ENCODE measurements around the gene TENT4A. TPM values are rescaled to one million over a fixed set of nuclear protein-coding genes. Genes with fewer than 3 reads are reported as not detected.

Gene TENT4A
- total RNA-seq, 6 donors from 2014 or later: 19.7 to 44.0 (median 27.3) TPM

GRCh38 chr5:6736524-6737042, 23.4 kb downstream of the TENT4A start:
- Histone ChIP-seq H3K4me3 (no peak overlapping the region), H3K27me3 (no peaks in the 10 kb centered on the region), H3K9me3 (no peaks in the 10 kb centered on the region), H3K27ac (peak overlapping the region in 3 of 4 donors; percentile 4 to 50 (median 42)), H3K36me3 (peaks cover 0 to 44% (median 28%) of the 10 kb centered on the region in 4 donors), H3K4me1 (peaks cover 27 to 32% (median 29%) of the 10 kb centered on the region in 4 donors)
- WGBS, 2 donors: 85 to 87% methylated on average over 9 of the region's 9 CpGs
- TF ChIP-seq POLR2A (IDR thresholded peaks at IDR 0.05): no peak
- TF ChIP-seq, protein P1, sequence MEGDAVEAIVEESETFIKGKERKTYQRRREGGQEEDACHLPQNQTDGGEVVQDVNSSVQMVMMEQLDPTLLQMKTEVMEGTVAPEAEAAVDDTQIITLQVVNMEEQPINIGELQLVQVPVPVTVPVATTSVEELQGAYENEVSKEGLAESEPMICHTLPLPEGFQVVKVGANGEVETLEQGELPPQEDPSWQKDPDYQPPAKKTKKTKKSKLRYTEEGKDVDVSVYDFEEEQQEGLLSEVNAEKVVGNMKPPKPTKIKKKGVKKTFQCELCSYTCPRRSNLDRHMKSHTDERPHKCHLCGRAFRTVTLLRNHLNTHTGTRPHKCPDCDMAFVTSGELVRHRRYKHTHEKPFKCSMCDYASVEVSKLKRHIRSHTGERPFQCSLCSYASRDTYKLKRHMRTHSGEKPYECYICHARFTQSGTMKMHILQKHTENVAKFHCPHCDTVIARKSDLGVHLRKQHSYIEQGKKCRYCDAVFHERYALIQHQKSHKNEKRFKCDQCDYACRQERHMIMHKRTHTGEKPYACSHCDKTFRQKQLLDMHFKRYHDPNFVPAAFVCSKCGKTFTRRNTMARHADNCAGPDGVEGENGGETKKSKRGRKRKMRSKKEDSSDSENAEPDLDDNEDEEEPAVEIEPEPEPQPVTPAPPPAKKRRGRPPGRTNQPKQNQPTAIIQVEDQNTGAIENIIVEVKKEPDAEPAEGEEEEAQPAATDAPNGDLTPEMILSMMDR (IDR thresholded peaks at IDR 0.05): no peak
- TF ChIP-seq EP300 (IDR thresholded peaks at IDR 0.05): no peak
- TF ChIP-seq POLR2AphosphoS5 (IDR thresholded peaks at IDR 0.05): no peak
- ATAC-seq (ENCODE audit: low FRiP score in 2 of 2) (no peak), DNase-seq (no peak)

DNA sequence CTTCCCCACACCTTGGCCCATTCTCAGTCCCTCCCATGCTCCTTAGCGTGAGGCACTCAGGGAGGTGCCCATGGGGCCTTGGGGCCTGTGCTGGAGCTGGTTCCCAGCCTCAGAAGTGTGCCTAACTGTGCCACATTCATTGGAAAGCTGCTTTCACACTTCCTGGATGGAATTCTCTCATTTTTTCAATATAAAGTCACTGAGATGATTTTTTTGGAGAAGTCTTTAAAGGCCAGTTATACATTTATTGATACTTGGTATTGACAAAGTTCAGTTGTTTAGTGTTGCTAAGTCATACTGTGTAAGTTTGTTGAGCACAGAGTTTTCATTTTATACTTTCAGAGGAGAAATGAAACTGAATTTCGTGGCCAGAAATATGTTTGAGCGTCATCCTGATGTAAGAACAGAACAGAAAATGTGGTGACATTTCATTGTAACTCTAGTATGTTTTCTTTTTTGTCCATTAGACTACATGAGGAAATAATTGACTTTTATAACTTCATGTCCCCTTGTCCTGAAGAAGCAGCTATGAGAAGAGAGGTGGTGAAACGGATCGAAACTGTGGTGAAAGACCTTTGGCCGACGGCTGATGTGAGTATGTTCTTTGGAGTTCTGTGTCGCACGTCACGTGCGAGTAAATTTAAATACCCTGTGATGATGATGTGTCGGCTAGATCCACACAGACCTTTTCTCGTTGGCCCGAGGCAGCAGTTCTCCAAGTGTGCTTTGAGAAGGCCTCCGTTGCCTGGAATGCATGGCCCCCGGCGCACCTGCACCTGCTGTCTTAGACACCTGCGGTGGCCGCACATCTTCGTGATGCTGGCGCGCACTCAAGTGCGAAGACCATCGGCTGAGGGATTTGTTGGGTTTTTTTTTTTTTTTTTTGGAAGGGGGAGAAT, 24.1 kb downstream of the TENT4A start:
- WGBS, 2 donors: 93 to 94% methylated on average over 24 of the region's 24 CpGs
- peak in 1 of 2 donors; percentile 61 for DNase-seq

DNA sequence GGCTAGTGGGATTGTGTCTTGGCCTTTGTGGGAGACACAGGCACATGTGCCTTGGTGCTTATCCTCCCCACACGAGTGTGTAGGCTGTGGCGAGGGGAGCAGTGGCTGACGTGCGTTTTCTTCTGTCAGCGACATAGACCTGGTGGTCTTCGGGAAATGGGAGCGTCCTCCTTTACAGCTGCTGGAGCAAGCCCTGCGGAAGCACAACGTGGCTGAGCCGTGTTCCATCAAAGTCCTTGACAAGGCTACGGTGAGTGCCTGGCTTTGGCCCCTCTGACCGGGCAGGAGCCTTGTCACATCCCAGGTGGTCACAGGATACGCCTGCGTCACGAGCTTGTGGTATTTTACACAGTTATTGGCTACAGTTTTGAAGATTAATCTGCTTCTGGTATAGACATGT, 26.4 kb downstream of the TENT4A start:
- DNase-seq: no peak

More for the DNA sequence above, 24.1 kb downstream of the TENT4A start:
- Histone ChIP-seq H3K27ac (peak overlapping the region in 2 of 4 donors; percentile 42 to 50), H3K27me3 (no peaks in the 10 kb centered on the region), H3K4me1 (peaks cover 20 to 25% (median 23%) of the 10 kb centered on the region in 4 donors), H3K9me3 (no peaks in the 10 kb centered on the region), H3K4me3 (no peak overlapping the region), H3K36me3 (peaks cover under 1 to 50% (median 29%) of the 10 kb centered on the region in 4 donors)
- TF ChIP-seq POLR2AphosphoS5 (IDR thresholded peaks at IDR 0.05) (no peak), EP300 (IDR thresholded peaks at IDR 0.05) (no peak), POLR2A (IDR thresholded peaks at IDR 0.05) (no peak)
- TF ChIP-seq, protein P1 (IDR thresholded peaks at IDR 0.05): no peak
- ATAC-seq (ENCODE audit: low FRiP score in 2 of 2): no peak

DNA sequence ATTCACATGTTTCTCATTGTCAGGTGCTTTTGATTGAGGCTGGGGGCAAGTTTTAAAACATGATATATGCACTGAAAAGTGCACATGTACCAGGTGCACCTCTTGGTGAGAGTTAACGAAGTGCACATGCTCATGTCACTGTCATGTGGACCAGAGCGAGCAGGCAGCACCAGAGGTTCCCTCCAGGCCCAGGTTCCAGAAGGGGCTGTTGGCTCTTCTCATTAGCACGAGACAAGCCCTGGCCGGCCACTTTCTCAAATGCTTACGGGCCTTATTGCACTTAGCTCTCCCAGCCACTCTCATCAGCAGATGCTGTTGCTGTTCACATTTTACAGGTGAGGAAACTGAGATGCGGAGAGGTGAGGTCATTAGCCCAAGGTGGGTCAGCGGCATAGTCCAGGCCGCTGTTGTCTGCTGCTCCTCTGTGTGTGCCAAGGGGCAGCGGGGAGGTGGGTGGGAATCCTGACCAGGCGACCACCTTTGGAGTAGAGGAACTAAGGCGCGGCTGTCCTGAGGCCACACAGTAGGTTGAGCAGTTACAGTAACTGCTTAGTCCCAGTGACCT, 27.4 kb downstream of the TENT4A start:
- DNase-seq: no peak
- Histone ChIP-seq H3K4me3 (no peak overlapping the region), H3K9me3 (no peaks in the 10 kb centered on the region), H3K27ac (no peak overlapping the region), H3K4me1 (peaks cover 0 to 14% (median 8%) of the 10 kb centered on the region in 4 donors), H3K27me3 (no peaks in the 10 kb centered on the region), H3K36me3 (peaks cover 7 to 75% (median 43%) of the 10 kb centered on the region in 4 donors)
- no peak for TF ChIP-seq POLR2AphosphoS5 (IDR thresholded peaks at IDR 0.05)
- TF ChIP-seq, protein P1 (IDR thresholded peaks at IDR 0.05): no peak
- TF ChIP-seq EP300 (IDR thresholded peaks at IDR 0.05): no peak
- no peak for ATAC-seq (ENCODE audit: low FRiP score in 2 of 2)
- WGBS, 2 donors: 91 to 92% methylated on average over 12 of the region's 12 CpGs

More for the DNA sequence above, 26.4 kb downstream of the TENT4A start:
- 92 to 96% methylated on average over 13 to 15 of the region's 15 CpGs for WGBS, 2 donors
- no peak overlapping the region for H3K4me3 ChIP-seq
- no peaks in the 10 kb centered on the region for H3K9me3 ChIP-seq
- H3K27ac ChIP-seq: no peak overlapping the region
- no peaks in the 10 kb centered on the region for H3K27me3 ChIP-seq
- peaks cover 2 to 14% (median 6%) of the 10 kb centered on the region in 4 donors for H3K4me1 ChIP-seq
- TF ChIP-seq, protein P1 (IDR thresholded peaks at IDR 0.05): no peak
- TF ChIP-seq EP300 (IDR thresholded peaks at IDR 0.05): no peak
- TF ChIP-seq POLR2AphosphoS5 (IDR thresholded peaks at IDR 0.05): no peak
- no peak for TF ChIP-seq POLR2A (IDR thresholded peaks at IDR 0.05)
- peaks cover 7 to 72% (median 41%) of the 10 kb centered on the region in 4 donors for H3K36me3 ChIP-seq
- ATAC-seq (ENCODE audit: low FRiP score in 2 of 2): no peak

All from upper lobe of left lung (tissue), 6 donors.